HCEC 1CT (cell line): ENCODE measurements around the gene RCSD1.

Experiments used
- DNase-seq: peaks from one replicate; pipeline ENCODE4 v3.0.0-alpha.2; 2017

Gene RCSD1

DNA sequence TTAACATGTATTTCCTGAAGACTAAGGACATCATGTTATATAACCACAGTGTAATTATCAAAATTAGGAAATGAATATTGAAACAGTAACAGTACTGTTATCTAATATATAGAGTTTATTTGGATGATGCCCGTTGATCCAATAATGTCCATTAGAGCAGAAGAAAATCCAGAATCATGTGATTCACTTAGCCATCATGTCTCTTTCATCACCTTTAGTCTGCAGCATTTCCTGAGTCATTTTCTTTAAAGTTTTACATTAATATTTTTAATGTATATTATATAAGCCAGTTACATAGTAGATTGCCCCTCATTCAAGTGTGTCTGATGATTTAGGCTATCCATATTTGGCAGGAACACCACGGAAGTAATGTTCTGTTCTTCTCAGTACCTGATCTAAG is 120.6 kb downstream of the RCSD1 start:
- peak; percentile 24 for DNase-seq

DNA sequence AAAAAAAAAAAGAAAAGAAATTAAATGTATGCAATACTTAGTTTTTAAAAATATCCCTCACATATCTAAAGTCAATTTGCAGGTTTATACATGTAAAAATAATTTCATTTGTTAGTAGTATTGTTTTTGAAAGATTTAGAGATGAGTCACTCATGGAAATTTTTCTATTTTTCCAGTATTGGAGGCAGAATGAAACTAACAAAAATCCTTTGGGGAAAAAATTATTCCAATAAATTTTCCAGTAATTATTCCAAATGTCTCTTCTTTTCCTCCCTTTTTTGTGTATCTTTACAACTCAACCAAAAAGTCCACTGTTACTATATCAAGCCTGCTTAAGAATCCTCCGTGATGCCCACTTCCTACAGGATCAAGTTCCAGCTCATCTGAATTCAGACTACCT is 121.6 kb downstream of the RCSD1 start:
- no peak for DNase-seq

DNA sequence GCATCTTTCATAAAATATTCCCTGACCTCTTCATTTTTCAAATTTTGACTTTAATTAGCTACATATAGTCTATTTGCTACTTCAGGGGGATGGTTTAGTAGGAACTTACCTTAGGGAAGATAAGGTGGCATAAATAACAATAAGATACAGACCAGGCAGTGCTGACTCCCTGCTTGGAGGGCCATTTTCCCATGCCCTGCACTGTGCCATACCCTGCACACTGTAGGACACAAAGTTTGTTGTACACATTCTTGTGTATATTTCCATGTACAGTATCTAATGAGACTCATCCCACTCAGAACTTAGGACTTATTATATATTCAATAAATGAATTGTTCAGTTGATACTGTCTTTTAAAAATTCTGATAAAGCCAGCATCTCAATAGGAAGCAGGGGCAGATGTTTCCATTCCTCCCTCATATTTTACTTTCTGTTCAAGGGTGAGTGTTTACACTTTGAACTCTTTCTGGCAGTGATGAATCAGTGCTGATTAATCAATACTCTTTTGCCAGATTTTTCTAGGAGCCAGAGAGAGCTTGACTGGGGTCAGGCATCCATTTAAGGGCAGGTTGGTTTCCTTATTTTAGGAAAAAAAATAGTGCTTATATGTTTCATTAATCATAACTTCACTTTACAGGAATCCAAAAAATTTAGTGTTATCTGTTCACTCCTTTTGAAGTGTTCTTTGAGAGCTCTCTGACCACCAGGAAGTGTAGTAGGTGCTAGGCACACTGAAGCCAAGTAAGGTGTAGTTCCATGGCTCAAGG is 122.4 kb downstream of the RCSD1 start:
- DNase-seq, result peak; percentile 84

DNA sequence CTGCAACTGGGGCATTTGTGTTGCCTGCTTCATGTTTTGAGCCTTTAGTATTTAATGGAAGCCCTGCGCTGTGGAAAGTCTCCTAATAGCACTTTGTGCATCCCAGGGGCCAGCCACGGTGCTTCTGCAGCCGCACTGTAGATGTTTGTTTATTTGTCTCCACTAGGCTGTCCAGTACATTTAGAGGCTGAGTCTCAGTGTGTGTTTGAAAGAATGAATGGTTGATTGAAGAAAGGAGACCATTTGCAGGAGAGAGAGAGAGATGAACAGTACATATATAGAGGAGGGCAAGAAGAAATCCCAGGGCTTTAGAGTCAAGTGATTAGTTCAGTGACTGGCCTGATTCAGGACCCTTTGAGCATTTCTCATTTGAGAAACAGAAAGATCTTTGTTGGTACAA is 125.6 kb downstream of the RCSD1 start:
- DNase-seq, result no peak
